ENCODE results near the gene STK4. TPM values are rescaled to one million over a fixed set of nuclear protein-coding genes. Genes with fewer than 3 reads are reported as not detected.

Gene STK4
- total RNA-seq, 1 experiment from 2014 or later: 49.2 TPM

DNA sequence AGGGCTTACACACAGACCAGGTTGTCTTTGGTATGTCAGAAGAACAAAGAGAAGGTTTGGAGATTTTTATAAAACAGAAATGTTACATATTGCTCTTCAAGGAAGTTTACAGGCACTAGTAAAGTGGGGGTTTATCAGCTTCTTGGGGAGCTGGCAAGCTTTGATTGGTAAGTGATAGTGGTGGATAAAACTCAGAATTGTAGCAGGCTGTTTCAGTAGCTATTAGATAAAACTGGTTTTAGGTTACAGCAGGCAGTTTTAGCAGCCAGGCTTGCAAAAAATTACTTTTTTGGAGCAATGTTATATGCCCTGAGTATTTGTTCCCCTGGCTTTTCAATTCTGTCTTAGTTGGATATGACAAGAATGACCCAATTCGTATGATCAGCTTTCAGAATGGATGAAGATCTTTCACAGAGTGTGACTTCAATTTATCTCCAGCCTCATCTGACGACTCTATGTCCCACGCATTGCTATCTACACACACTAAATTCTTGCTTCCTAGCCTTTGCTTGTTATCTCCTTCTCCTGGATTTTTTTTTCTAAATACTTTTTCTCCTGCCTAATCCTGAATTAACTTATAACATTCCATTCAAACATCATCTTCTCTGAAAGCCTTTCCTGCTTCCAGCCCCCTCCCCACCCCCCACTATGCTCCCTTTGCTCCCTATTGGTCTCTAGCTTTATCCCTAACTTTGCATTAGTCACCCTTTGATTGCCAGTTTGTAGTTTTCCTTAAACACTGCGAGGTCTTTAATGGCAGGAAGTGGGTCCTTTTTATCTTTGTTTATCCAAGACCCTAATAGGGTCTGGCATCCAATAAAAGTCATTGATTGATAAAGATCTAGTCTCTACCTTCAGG is 5.1 kb upstream of the STK4 start:
- peaks cover 6% of the 10 kb centered on the region for H3K4me1 ChIP-seq
- no peak overlapping the region; the same call in 1 of the 2 replicates for H3K4me3 ChIP-seq
- H3K36me3 ChIP-seq: peaks cover 11% of the 10 kb centered on the region
- H3K9me3 ChIP-seq (replicated peaks): no peaks in the 10 kb centered on the region
- no peaks in the 10 kb centered on the region for H3K27me3 ChIP-seq
- no peak overlapping the region for H3K27ac ChIP-seq
- DNase-seq: no peak

- no peaks in the 10 kb centered on the region for H3K27me3 ChIP-seq
- H3K27ac ChIP-seq: no peak overlapping the region
- peaks cover 6% of the 10 kb centered on the region for H3K4me1 ChIP-seq
- no peaks in the 10 kb centered on the region for H3K9me3 ChIP-seq (replicated peaks)
- H3K4me3 ChIP-seq: no peak overlapping the region
- no peak for DNase-seq
- H3K36me3 ChIP-seq: peaks cover 8% of the 10 kb centered on the region; the same call in 1 of the 2 replicates
Observed at GRCh38 chr20:44961870-44962267, 4.4 kb upstream of the STK4 start.

DNA sequence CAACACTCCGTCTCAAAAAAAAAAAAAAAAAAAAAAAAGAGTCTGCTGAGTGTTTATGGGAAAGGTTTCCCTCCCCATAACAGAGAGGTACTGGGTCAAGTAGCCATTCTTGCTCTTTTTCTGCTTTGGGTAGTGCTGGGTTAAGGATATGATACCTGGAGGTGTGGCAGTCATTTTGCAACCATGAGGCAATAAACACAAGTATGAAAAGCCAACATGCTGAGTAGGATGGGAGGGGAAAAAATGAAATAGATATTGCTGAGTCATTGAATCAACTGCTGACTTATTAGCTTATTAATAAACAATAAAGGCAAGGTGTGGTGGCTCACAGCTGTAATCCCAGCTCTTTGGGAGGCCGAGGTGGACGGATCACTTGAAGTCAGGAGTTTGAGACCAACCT is 3.8 kb upstream of the STK4 start:
- H3K36me3 ChIP-seq: peaks cover 8% of the 10 kb centered on the region; the same call in 1 of the 2 replicates
- no peaks in the 10 kb centered on the region for H3K27me3 ChIP-seq
- no peak for DNase-seq
- H3K4me3 ChIP-seq: no peak overlapping the region
- H3K9me3 ChIP-seq (replicated peaks): no peaks in the 10 kb centered on the region
- no peak overlapping the region for H3K27ac ChIP-seq
- peaks cover 11% of the 10 kb centered on the region for H3K4me1 ChIP-seq

DNA sequence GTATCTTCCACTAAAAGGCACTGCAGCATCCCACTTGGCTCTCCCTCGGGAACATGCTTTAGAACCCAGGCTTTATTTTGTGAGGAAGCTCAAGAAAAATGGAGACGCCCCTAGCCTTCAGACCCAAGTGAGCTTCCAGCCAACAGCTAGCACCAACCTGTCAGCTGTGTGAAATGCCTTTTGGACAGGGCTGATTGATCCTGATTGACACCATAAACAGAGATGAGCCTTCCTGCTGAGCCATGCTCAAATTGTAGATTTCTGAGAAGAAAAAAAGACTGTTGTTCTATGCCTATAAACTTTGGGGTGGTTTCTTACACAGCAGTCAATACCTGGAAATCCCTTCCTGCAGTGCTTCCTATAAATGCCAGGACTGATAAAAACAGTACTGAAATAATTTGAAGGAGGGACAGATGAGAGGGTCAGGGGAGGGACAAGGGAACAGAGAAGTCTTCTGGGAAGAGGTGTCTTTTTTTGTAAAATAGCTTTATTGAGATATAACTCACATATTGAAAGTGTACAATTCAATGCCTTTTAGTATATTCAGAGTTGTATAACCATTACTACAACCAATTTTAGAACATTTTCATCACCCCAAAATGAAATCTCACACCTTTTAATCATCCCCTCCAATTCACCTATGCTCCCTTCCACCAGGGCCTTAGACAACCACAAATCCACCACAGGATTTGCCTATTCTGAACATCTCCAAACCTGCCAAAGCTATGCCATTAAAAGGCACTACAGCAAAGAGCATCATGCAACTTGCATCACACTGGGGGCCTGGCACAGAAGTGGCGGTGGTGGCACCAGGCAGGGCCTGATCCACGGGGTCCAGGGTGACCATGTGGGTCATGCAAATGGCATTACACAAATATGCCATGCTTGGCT is 2.7 kb upstream of the STK4 start:
- Histone ChIP-seq H3K4me1 (peaks cover 11% of the 10 kb centered on the region), H3K4me3 (no peak overlapping the region), H3K36me3 (peaks cover under 1% of the 10 kb centered on the region; the same call in 1 of the 2 replicates), H3K27ac (no peak overlapping the region), H3K27me3 (no peaks in the 10 kb centered on the region), H3K9me3 (replicated peaks) (no peaks in the 10 kb centered on the region)
- no peak for DNase-seq

DNA sequence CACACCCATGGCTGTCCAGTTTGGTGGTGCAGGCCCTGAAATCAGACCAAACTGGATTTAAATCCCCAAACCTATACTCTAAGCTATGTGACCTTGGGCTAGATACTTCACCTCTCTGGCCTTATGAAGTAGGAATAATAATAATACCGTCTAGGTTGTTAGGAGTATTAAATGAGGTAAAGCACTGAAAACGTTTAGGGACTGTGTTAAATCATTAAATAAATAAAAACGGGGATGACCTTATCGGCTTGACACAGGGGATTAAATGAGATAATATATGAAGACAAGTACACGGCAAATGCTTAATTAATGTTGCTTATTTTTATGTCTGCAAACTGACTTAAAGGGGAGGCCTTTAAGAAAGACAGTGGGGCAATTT is 672 bp upstream of the STK4 start:
- H3K36me3 ChIP-seq: no peaks in the 10 kb centered on the region
- peak overlapping the region; percentile 82 for H3K4me3 ChIP-seq
- DNase-seq: no peak
- H3K27ac ChIP-seq: peak overlapping the region; percentile 7; the same call in 1 of the 2 replicates
- H3K4me1 ChIP-seq: peaks cover 10% of the 10 kb centered on the region
- no peaks in the 10 kb centered on the region for H3K9me3 ChIP-seq (replicated peaks)
- H3K27me3 ChIP-seq: no peaks in the 10 kb centered on the region

- no peaks in the 10 kb centered on the region for H3K9me3 ChIP-seq (replicated peaks)
- H3K4me3 ChIP-seq: peak overlapping the region; percentile 82
- H3K27me3 ChIP-seq: no peaks in the 10 kb centered on the region
- no peak for DNase-seq
- no peak overlapping the region for H3K27ac ChIP-seq
- H3K36me3 ChIP-seq: peaks cover 5% of the 10 kb centered on the region
- H3K4me1 ChIP-seq: peaks cover 6% of the 10 kb centered on the region; the same call in 1 of the 2 replicates
Observed at GRCh38 chr20:44967207-44967807, 995 bp downstream of the STK4 start.

- no peak for DNase-seq
- Histone ChIP-seq H3K4me3 (no peak overlapping the region), H3K27ac (no peak overlapping the region), H3K36me3 (peaks cover 23% of the 10 kb centered on the region), H3K27me3 (no peaks in the 10 kb centered on the region), H3K4me1 (peaks cover 6% of the 10 kb centered on the region; the same call in 1 of the 2 replicates), H3K9me3 (replicated peaks) (no peaks in the 10 kb centered on the region; the same call in 1 of the 2 replicates)
Observed at GRCh38 chr20:44969300-44969894, 3.1 kb downstream of the STK4 start.

- no peaks in the 10 kb centered on the region for H3K27me3 ChIP-seq
Observed at GRCh38 chr20:44970243-44970757, 4.0 kb downstream of the STK4 start.

DNA sequence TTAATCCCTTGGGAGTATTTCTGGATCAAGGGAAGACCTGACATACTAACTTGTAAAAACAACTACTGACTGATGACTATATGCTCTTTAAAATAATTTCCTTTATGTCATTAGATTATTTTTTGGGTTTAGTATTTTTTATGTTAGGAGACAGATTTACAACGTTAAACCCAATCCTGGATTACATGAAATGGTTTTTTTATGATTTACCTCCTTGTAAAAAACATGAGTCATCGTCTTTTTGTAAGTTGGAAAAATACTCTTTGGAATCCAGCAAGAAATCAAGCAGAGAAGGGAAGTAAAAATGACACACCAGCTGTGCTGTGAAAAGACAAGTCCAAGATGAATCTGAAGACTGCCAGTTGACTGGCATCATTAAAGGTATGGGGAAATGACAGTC is 6.7 kb downstream of the STK4 start:
- DNase-seq: no peak
- H3K4me3 ChIP-seq: no peak overlapping the region
- no peaks in the 10 kb centered on the region for H3K4me1 ChIP-seq
- peaks cover 50% of the 10 kb centered on the region for H3K36me3 ChIP-seq
- H3K9me3 ChIP-seq (replicated peaks): no peaks in the 10 kb centered on the region; the same call in 1 of the 2 replicates
- H3K27me3 ChIP-seq: no peaks in the 10 kb centered on the region
- no peak overlapping the region for H3K27ac ChIP-seq

More at GRCh38 chr20:44970243-44970757, 4.0 kb downstream of the STK4 start:
- H3K27ac ChIP-seq: no peak overlapping the region
- no peak overlapping the region for H3K4me3 ChIP-seq
- no peaks in the 10 kb centered on the region; the same call in 1 of the 2 replicates for H3K9me3 ChIP-seq (replicated peaks)
- H3K36me3 ChIP-seq: peaks cover 32% of the 10 kb centered on the region
- DNase-seq: no peak
- peaks cover 6% of the 10 kb centered on the region; the same call in 1 of the 2 replicates for H3K4me1 ChIP-seq

- Histone ChIP-seq H3K9me3 (replicated peaks) (no peaks in the 10 kb centered on the region; the same call in 1 of the 2 replicates), H3K27me3 (no peaks in the 10 kb centered on the region), H3K4me3 (no peak overlapping the region), H3K27ac (no peak overlapping the region), H3K4me1 (no peaks in the 10 kb centered on the region), H3K36me3 (peaks cover 71% of the 10 kb centered on the region)
- no peak for DNase-seq
Observed at GRCh38 chr20:44976698-44977097, 10.4 kb downstream of the STK4 start.

- Histone ChIP-seq H3K9me3 (replicated peaks) (no peaks in the 10 kb centered on the region), H3K4me3 (no peak overlapping the region), H3K4me1 (no peaks in the 10 kb centered on the region), H3K36me3 (peaks cover 63% of the 10 kb centered on the region), H3K27ac (no peak overlapping the region), H3K27me3 (no peaks in the 10 kb centered on the region)
- no peak for DNase-seq
Observed at GRCh38 chr20:44979090-44979621, 12.8 kb downstream of the STK4 start.

- Histone ChIP-seq H3K27ac (no peak overlapping the region), H3K9me3 (replicated peaks) (no peaks in the 10 kb centered on the region), H3K4me3 (no peak overlapping the region), H3K27me3 (no peaks in the 10 kb centered on the region), H3K4me1 (no peaks in the 10 kb centered on the region), H3K36me3 (peaks cover 53% of the 10 kb centered on the region)
- no peak for DNase-seq
Observed at GRCh38 chr20:44981736-44982406, 15.6 kb downstream of the STK4 start.

DNA sequence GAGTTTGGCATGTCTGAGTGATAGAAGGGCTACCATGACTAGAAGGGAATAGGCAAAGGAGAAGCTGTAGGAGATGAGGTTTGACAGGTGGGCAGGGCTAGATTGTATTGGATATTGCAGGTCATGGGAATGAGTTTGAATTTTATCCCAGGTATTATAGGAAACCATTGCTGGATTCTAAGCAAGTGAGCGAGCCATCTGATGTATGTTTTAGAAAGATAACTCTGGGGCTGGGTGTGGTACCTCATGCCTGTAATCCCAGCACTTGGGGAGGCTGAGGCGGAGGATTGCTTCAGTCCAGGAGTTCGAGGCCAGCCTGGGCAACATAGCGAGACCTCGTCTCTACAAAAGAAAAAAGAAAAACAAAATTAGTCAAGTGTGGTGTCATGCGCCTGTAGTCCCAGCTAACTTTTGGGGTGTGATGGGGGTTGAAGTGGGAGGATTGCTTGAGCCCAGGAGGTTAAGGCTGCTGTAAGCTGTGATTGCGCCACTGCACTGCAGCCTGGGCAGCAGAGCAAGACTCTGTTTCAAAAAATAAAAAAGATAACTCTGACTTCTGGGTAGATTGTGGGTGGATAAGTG is 16.9 kb downstream of the STK4 start:
- Histone ChIP-seq H3K27me3 (no peaks in the 10 kb centered on the region), H3K27ac (no peak overlapping the region), H3K9me3 (replicated peaks) (no peaks in the 10 kb centered on the region), H3K36me3 (peaks cover 58% of the 10 kb centered on the region), H3K4me1 (no peaks in the 10 kb centered on the region), H3K4me3 (no peak overlapping the region)
- no peak for DNase-seq

Measured in SJCRH30 (cell line).